Measurements from ENCODE around the gene GPR32.
"Not testable (repeated sequence)": the region's sequence is repeated elsewhere in the genome, so short reads cannot be mapped to it uniquely, and the experiment has no call there.

Gene GPR32

DNA sequence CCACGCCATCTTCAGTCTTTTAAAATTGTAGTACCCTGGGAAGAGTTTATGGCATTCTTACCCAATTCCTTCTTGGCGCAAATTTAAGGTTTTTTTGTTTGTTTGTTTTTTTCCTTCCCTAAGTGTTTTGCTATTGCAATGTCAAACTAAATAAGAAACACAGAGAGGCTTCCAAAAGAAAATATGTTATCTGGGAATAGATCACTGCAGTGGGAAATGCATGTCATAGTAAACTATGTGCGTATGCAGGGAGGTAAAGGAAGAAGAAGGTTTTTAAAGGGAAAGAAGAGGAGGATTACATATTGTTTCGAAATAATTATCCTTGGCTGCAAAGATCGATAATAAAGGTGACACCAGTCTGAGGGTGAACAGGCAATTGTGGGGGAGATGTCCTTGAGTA is 33.9 kb upstream of the GPR32 start:
- TF ChIP-seq, protein P1, sequence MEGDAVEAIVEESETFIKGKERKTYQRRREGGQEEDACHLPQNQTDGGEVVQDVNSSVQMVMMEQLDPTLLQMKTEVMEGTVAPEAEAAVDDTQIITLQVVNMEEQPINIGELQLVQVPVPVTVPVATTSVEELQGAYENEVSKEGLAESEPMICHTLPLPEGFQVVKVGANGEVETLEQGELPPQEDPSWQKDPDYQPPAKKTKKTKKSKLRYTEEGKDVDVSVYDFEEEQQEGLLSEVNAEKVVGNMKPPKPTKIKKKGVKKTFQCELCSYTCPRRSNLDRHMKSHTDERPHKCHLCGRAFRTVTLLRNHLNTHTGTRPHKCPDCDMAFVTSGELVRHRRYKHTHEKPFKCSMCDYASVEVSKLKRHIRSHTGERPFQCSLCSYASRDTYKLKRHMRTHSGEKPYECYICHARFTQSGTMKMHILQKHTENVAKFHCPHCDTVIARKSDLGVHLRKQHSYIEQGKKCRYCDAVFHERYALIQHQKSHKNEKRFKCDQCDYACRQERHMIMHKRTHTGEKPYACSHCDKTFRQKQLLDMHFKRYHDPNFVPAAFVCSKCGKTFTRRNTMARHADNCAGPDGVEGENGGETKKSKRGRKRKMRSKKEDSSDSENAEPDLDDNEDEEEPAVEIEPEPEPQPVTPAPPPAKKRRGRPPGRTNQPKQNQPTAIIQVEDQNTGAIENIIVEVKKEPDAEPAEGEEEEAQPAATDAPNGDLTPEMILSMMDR (IDR thresholded peaks at IDR 0.05; ENCODE audit: low read length, missing control alignments), result no peak
- DNase-seq (ENCODE audit: low read depth), result no peak
- H3K4me3 ChIP-seq (replicated peaks; ENCODE audit: low read depth, low read length), result no peak overlapping the region

DNA sequence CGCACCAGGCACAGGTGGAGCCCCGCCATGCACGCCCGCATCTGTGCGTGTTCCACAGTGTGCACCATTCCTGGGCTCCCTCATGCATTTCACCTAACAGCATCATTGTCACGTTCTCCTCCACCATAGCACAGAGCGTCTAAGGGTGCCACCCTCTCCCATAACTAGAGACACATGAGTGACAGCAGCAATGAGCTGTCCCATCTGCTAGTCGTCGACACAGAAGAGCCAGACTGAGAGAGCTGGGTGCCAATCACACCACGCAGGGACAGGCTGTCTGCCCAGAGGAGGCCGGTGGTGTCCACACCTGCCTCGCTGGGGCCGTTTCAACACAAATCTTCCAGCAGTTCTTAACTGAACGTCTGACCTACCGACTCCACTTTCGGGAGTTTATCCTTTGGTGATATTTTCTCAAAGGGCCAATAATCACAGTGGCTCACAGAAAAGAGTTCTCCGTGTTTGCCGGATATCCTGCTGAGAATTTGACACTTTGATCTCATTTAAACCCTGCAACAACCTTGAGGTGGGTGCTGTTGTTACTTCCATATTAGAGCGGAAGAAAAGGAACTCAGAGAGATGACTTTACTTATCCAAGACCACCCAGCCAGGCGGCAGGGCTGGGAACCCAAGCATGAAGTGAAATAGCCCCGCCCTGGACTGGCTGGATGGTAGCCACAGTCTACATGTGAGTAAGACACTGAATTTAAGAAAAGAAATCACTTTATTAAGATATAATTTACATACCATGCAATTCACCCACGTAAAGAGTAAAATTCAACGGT is 30.9 kb upstream of the GPR32 start:
- no peak overlapping the region for H3K4me3 ChIP-seq (replicated peaks; ENCODE audit: low read depth, low read length)
- TF ChIP-seq, protein P1 (IDR thresholded peaks at IDR 0.05; ENCODE audit: low read length, missing control alignments), result no peak
- DNase-seq (ENCODE audit: low read depth), result no peak

DNA sequence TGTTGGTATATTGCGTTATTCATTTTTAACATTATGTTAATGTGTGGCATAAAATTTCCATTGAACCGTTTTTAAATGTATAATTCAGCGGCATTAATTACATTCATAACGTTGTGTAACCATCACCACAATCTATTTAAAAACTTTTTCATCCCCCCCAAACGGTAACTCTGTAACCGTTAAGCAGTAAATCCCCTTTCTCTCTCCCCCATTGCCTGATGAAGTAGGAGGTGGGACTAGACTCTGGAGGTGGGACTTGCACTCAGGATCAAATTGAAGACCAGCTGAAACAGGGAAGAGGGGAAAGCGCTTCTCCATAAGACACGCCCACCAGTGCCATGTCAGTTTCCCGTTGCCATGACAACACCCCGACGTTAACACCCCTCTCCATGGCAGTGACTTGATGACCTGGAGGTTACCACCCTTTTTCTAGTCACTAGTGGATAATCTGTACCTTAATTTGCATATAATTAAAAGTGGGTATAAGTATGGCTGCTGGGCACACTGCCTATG is 30.3 kb upstream of the GPR32 start:
- TF ChIP-seq, protein P1 (IDR thresholded peaks at IDR 0.05; ENCODE audit: low read length, missing control alignments), result no peak
- no peak for DNase-seq (ENCODE audit: low read depth)
- H3K4me3 ChIP-seq (replicated peaks; ENCODE audit: low read depth, low read length), result no peak overlapping the region

DNA sequence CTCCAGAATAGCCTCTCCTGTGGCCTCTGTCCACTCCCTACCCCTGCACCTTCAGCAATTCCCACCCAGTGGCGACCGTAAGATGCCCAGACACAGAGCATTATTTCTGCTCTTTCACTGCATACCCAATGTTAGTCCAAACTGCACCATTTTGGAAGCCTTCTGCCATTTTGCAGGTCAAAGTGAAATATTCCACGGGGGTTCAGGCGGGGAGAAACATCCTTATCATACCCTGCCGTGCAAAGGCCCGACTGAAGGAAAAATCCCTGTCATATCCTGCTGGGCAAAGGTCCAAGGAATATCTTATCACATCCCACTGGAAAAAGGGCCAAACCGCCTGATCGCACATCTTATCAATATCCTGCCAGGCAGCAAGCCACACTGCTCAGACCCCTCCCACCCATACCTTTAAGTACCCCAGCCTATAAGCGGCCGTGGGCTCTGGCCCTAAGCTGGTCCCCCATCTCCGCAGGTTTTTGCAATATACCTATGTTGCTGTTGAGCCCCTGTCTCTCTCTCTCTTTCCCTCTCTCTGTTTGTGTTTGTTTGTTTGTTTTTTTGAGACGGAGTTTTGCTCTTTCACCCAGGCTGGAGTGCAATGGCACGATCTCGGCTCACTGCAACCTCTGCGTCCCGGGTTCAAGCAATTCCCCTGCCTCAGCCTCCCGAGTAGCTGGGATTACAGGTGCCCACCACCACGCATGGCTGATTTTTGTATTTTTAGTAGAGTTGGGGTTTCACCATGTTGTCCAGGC is 28.9 kb upstream of the GPR32 start:
- TF ChIP-seq, protein P1 (IDR thresholded peaks at IDR 0.05; ENCODE audit: low read length, missing control alignments), result no peak
- H3K4me3 ChIP-seq (replicated peaks; ENCODE audit: low read depth, low read length), result no peak overlapping the region
- no peak for DNase-seq (ENCODE audit: low read depth)

DNA sequence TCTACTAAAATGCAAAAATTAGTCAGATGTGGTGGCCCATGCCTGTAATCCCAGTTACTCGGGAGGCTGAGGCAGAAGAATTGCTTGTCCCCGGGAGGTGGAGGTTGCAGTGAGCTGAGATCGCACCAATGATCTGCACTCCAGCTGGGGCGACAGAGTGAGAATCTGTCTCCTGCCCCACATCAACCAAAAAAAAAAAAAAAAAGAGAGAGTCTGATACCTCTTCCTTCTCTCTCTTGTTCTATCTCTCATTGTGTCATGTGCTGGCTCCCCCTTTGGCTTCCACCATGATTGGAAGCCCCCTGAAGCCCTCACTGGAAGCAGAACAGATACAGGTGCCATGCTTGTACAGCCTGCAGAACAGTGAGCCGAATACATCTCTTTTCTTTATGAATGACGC is 26.7 kb upstream of the GPR32 start:
- TF ChIP-seq, protein P1 (IDR thresholded peaks at IDR 0.05; ENCODE audit: low read length, missing control alignments), result no peak
- no peak overlapping the region for H3K4me3 ChIP-seq (replicated peaks; ENCODE audit: low read depth, low read length)
- DNase-seq (ENCODE audit: low read depth), result no peak

DNA sequence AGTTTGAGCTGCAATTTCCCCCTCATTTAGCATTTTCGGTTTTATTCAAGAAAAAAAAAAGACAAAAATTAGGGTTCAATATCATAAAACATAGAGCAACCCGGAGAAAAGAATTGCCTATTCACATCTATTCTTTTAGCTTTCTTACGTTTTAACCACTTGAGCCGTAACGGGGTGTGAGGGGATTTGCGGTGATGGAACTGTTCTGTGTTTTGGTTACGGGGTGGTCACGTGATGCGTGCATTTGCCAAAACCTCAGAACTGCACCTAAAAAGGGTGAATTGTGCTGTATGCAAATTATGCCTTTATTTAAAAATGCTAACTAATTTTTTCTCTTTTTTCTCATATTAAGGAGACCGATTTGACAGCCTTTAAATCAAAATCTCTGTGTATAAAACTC is 25.0 kb upstream of the GPR32 start:
- TF ChIP-seq, protein P1 (IDR thresholded peaks at IDR 0.05; ENCODE audit: low read length, missing control alignments), result no peak
- no peak for DNase-seq (ENCODE audit: low read depth)
- no peak overlapping the region for H3K4me3 ChIP-seq (replicated peaks; ENCODE audit: low read depth, low read length)

DNA sequence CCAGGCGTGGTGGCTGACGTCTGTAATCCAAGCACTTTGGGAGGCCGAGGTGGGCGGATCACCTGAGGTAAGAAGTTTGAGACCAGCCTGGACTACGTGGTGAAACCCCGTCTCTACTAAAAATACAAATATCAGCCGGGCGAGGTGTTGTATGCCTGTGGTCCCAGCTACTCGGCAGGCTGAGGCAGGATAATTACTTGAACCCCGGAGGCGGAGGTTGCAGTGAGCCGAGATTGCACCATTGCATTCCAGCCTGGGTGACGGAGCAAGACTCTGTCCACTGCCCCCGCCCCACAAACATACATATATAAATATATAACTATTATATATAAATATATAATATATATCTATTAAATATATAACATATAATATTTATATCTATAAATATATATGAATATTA is 23.1 kb upstream of the GPR32 start:
- H3K4me3 ChIP-seq (replicated peaks; ENCODE audit: low read depth, low read length); DNase-seq (ENCODE audit: low read depth): not testable (repeated sequence)

Measured in fibroblast of pulmonary artery (primary cell).